Measurements from ENCODE around the gene GANC. TPM values are rescaled to one million over a fixed set of nuclear protein-coding genes. Genes with fewer than 3 reads are reported as not detected.

GANC gene
- total and polyA plus RNA-seq, 9 of the 15 experiments (the other 6 are each of a cell fraction or from before 2014, with no cell fraction given), result 10.9 to 19.0 (median 14.5) TPM

- TF ChIP-seq, protein P1, sequence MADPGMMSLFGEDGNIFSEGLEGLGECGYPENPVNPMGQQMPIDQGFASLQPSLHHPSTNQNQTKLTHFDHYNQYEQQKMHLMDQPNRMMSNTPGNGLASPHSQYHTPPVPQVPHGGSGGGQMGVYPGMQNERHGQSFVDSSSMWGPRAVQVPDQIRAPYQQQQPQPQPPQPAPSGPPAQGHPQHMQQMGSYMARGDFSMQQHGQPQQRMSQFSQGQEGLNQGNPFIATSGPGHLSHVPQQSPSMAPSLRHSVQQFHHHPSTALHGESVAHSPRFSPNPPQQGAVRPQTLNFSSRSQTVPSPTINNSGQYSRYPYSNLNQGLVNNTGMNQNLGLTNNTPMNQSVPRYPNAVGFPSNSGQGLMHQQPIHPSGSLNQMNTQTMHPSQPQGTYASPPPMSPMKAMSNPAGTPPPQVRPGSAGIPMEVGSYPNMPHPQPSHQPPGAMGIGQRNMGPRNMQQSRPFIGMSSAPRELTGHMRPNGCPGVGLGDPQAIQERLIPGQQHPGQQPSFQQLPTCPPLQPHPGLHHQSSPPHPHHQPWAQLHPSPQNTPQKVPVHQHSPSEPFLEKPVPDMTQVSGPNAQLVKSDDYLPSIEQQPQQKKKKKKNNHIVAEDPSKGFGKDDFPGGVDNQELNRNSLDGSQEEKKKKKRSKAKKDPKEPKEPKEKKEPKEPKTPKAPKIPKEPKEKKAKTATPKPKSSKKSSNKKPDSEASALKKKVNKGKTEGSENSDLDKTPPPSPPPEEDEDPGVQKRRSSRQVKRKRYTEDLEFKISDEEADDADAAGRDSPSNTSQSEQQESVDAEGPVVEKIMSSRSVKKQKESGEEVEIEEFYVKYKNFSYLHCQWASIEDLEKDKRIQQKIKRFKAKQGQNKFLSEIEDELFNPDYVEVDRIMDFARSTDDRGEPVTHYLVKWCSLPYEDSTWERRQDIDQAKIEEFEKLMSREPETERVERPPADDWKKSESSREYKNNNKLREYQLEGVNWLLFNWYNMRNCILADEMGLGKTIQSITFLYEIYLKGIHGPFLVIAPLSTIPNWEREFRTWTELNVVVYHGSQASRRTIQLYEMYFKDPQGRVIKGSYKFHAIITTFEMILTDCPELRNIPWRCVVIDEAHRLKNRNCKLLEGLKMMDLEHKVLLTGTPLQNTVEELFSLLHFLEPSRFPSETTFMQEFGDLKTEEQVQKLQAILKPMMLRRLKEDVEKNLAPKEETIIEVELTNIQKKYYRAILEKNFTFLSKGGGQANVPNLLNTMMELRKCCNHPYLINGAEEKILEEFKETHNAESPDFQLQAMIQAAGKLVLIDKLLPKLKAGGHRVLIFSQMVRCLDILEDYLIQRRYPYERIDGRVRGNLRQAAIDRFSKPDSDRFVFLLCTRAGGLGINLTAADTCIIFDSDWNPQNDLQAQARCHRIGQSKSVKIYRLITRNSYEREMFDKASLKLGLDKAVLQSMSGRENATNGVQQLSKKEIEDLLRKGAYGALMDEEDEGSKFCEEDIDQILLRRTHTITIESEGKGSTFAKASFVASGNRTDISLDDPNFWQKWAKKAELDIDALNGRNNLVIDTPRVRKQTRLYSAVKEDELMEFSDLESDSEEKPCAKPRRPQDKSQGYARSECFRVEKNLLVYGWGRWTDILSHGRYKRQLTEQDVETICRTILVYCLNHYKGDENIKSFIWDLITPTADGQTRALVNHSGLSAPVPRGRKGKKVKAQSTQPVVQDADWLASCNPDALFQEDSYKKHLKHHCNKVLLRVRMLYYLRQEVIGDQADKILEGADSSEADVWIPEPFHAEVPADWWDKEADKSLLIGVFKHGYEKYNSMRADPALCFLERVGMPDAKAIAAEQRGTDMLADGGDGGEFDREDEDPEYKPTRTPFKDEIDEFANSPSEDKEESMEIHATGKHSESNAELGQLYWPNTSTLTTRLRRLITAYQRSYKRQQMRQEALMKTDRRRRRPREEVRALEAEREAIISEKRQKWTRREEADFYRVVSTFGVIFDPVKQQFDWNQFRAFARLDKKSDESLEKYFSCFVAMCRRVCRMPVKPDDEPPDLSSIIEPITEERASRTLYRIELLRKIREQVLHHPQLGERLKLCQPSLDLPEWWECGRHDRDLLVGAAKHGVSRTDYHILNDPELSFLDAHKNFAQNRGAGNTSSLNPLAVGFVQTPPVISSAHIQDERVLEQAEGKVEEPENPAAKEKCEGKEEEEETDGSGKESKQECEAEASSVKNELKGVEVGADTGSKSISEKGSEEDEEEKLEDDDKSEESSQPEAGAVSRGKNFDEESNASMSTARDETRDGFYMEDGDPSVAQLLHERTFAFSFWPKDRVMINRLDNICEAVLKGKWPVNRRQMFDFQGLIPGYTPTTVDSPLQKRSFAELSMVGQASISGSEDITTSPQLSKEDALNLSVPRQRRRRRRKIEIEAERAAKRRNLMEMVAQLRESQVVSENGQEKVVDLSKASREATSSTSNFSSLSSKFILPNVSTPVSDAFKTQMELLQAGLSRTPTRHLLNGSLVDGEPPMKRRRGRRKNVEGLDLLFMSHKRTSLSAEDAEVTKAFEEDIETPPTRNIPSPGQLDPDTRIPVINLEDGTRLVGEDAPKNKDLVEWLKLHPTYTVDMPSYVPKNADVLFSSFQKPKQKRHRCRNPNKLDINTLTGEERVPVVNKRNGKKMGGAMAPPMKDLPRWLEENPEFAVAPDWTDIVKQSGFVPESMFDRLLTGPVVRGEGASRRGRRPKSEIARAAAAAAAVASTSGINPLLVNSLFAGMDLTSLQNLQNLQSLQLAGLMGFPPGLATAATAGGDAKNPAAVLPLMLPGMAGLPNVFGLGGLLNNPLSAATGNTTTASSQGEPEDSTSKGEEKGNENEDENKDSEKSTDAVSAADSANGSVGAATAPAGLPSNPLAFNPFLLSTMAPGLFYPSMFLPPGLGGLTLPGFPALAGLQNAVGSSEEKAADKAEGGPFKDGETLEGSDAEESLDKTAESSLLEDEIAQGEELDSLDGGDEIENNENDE (IDR thresholded peaks at IDR 0.05; ENCODE audit: low read depth, low read length), result no peak
- TF ChIP-seq, protein P2, sequence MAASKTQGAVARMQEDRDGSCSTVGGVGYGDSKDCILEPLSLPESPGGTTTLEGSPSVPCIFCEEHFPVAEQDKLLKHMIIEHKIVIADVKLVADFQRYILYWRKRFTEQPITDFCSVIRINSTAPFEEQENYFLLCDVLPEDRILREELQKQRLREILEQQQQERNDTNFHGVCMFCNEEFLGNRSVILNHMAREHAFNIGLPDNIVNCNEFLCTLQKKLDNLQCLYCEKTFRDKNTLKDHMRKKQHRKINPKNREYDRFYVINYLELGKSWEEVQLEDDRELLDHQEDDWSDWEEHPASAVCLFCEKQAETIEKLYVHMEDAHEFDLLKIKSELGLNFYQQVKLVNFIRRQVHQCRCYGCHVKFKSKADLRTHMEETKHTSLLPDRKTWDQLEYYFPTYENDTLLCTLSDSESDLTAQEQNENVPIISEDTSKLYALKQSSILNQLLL (CRISPR knock-in tag; IDR thresholded peaks at IDR 0.05; ENCODE audit: borderline replicate concordance), result no peak
- TF ChIP-seq, protein P3, sequence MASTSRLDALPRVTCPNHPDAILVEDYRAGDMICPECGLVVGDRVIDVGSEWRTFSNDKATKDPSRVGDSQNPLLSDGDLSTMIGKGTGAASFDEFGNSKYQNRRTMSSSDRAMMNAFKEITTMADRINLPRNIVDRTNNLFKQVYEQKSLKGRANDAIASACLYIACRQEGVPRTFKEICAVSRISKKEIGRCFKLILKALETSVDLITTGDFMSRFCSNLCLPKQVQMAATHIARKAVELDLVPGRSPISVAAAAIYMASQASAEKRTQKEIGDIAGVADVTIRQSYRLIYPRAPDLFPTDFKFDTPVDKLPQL (IDR thresholded peaks at IDR 0.05; ENCODE audit: extremely low read depth, insufficient read length), result no peak
- no peak for TF ChIP-seq SNIP1 (IDR thresholded peaks at IDR 0.05; ENCODE audit: low read depth)
- peak; percentile 58 for TF ChIP-seq ARID1B (IDR thresholded peaks at IDR 0.05)
- no peak for TF ChIP-seq ADNP (tag; IDR thresholded peaks at IDR 0.05)
- TF ChIP-seq, protein P4, sequence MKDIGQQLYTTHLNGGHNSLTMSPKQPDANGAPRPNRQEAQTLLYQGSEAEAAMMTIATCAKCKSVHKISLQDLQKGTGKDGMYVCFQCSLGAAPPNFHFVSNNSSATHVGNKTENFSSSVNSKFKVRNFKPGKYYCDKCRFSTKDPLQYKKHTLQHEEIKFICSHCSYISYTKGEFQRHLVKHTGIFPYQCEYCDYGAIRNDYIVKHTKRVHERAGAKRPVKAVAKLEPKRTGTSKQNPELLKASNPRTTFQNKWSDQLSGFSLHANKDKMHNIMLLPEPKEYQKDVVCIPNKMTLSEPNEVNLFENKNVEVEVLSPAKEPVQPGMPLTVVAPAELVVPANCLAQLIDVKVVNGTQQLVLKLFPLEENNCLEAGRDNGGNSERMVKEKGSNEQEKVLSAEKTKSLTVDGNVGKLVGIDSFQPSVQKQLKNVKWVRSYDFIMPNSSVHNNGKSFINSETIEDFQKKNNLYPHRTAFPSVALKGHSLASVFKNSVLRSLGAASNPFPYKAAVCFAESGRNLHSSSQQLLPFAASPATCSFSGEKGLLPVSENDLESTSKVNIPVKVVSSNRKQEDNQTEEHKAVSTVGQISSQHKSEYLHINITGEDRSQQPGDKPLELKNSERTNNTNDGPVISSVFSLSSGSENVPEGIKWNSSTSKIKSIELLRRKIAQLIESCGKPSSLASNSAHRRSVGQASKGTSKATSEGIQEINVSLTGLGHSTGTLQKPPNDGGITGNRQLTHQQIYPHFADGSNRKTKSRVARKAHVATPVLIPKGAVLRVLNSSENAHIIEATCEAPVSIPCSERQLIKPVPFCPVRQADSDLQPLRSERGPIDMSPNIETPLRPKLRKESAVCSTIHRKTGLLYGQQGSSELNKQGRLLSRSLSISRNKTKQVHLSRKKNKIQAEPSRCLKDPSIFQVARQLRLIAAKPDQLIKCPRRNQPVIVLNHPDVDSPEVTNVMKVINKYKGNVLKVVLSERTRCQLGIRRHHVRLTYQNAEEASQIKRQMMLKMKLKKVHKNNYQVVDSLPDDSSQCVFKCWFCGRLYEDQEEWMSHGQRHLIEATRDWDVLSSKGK (CRISPR knock-in tag; IDR thresholded peaks at IDR 0.05), result no peak
- TF ChIP-seq, protein P5, sequence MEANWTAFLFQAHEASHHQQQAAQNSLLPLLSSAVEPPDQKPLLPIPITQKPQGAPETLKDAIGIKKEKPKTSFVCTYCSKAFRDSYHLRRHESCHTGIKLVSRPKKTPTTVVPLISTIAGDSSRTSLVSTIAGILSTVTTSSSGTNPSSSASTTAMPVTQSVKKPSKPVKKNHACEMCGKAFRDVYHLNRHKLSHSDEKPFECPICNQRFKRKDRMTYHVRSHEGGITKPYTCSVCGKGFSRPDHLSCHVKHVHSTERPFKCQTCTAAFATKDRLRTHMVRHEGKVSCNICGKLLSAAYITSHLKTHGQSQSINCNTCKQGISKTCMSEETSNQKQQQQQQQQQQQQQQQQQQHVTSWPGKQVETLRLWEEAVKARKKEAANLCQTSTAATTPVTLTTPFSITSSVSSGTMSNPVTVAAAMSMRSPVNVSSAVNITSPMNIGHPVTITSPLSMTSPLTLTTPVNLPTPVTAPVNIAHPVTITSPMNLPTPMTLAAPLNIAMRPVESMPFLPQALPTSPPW (CRISPR knock-in tag; IDR thresholded peaks at IDR 0.05), result no peak
These were observed 6.3 kb downstream of the GANC start (continued) for GRCh38 chr15:42279234-42279723.
